Stimulated activated CD4-positive, alpha-beta T cell treated with anti-CD3 and anti-CD28 coated beads, Interleukin-1b, Interleukin-23, amount 100 ng/mL, for 4 hours (primary cell): ENCODE data around the gene GRIK1.

ENCODE experiments used
- DNase-seq, 2 donors: peaks; one replicate each; pipeline ENCODE4 v3.0.0-alpha.2; 2020; ENCODE audit warnings: low read depth in 2 of 2

The GRIK1 gene

GRCh38 chr21:29671728-29672127 is 268.1 kb downstream of the GRIK1 start:
- no peak for DNase-seq

DNA sequence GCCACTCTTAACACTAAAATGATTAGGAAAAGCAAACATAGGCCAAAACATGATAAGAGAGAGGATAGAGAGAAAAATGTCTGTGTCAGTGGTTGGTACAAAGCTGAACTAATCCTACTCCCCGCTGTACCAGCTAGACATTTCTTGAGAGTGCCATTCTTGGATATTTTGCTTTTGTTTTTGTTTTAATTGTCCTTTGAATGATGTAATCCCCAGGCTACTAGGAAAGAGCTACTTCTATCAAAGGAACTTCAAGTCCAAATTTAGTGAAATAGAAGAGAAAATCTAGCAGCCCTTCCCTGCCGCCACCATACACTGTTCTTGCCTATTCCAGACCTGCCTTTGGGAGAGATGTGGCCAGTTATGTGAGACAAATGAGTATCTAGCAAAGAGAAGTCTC is 269.6 kb downstream of the GRIK1 start:
- no peak for DNase-seq

- no peak for DNase-seq
These were observed 270.4 kb downstream of the GRIK1 start for GRCh38 chr21:29669416-29669815.

DNA sequence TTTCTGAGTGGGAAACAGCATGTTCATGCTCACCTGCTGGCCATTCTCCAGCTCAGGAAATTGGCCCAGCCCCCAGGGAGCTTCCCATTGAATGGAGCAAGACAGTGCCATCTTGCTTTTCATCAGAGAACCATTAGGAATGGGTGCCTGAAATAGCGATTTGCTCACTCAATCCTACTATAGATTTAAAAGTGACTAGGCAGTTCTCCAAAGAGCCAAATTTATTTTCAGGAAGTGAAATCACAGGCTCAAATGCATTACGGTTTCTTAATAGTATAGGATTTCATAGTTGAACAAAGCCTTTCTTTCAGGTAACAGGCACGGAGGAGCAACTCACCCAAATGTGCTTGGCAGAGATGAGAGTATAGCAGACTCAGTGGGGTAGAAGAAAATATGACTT is 272.1 kb downstream of the GRIK1 start:
- no peak for DNase-seq

GRCh38 chr21:29664615-29665014 is 275.2 kb downstream of the GRIK1 start:
- no peak for DNase-seq

DNA sequence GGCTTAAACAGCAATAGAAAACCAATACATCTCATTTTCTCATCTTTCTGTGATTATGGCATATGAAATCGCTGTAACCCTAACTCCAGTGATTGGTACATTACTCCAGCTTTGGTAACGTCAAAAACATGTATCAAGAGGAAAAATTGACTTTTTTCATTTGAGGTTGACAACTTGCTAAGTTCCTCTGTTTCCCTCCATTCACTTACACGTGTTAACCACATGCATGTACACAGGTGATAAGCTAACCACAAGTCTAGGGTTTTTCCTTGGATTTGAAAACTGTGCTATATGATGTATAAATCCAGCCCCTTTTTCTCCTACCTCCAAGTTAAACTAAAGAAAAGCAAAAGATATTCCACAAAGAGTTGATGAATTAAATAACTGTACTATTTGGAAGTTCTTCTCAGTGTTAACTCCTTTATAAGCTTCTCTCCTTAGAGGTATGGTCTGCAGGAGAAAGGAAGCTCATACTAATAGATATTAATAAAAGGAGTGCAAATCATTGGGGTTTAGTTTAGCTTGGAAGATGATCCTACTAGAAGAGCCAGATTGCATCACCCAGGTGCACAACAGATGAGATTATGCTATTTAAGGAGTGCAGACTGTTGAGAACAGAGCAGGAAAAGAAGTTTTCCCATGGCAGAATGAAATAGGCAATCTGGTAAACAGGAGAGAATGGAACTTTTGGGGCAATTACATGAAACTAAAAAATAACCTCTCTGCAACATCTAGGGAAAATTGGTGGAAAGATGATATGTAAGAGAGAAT is 277.9 kb downstream of the GRIK1 start:
- no peak for DNase-seq

GRCh38 chr21:29660047-29660720 is 279.6 kb downstream of the GRIK1 start:
- no peak for DNase-seq

DNA sequence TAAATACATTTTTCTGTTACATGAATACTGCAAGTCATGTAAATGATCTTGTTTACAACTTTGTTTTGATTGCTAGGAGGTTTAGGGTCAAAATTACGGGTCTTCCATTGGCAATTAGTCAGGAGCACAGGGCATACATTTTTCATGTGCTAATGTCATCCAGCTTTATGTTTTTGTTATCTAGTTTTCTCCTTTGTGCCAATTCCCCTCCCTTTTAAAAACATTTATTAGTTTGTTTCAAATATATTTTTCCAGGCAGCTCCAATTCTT is 280.9 kb downstream of the GRIK1 start:
- DNase-seq: no peak

DNA sequence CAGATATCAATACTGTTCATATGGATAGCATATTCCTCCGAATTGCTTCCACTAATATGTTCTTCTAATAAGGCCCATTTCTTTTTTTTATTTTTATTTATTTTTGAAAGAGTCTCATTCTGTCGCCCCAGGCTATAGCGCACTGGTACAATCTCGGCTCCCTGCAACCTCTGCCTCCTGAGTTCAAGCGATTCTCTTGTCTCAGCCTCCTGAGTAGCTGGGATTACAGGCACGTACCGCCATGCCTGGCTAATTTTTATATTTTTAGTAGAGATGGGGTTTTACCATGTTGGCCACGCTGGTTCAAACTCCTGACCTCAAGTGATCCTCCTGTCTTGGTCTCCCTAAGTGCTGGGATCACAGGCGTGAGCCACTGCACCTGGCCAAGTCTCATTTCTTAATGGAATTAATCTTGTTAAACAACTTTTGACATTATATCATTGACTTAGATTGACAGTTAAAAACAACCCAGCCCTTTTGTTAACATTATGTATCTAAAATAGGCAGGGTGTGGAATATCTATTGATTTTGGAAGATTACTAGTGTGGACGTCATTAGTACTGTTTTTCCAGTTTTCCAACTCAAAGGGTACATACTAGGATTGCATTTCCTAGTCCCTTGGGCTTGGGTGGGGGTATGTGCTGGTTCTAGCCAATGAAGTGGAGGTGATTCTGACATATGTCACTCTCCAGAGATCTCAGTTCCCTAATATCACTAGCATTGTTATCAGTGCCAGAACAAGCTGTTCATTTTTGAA is 281.4 kb downstream of the GRIK1 start:
- no peak for DNase-seq

- DNase-seq: no peak
These were observed 282.4 kb downstream of the GRIK1 start for GRCh38 chr21:29657240-29657989.

- no peak for DNase-seq
These were observed 283.1 kb downstream of the GRIK1 start for GRCh38 chr21:29656504-29657239.

- DNase-seq: no peak
These were observed 284.2 kb downstream of the GRIK1 start for GRCh38 chr21:29655577-29655976.

DNA sequence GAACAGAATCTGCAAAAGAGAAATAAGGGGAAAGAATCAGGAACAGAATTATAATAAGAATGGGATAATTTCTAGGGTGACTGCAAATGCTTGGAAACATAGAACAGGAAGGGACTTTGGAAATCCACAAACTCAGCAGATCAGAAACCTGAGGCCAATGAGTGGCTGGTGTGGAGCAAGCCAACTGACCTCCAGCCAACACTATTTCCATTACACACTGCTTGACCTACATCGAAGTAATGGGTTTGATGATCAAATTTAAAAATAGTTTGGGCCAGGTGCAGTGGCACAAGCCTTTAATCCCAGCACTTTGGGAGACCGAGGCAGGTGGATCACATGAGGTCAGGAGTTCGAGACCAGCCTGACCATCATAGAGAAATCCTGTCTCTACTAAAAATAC is 284.9 kb downstream of the GRIK1 start:
- DNase-seq: no peak

DNA sequence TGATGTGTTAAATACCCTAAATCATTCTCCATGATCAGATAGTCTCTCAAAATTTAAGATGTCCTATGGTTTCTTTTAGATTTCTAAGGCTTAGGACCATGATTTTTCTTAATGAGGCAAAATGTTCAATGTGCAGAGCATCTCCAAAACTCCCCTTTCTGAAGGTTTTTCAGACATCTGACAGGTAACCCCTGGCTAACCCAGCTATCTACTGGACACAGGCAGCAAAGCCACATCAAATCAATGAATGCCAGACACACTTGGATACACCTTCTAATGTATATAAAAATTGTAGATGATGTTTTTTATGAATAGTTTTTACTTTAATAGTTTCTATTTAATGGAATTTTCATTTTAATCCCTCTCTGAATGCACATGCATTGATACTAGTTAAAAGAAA is 285.6 kb downstream of the GRIK1 start:
- no peak for DNase-seq

GRCh38 chr21:29650523-29651022 is 289.2 kb downstream of the GRIK1 start:
- DNase-seq: no peak

- no peak for DNase-seq
These were observed 290.4 kb downstream of the GRIK1 start for GRCh38 chr21:29649406-29649814.

- DNase-seq: no peak
These were observed 291.0 kb downstream of the GRIK1 start for GRCh38 chr21:29648710-29649240.

DNA sequence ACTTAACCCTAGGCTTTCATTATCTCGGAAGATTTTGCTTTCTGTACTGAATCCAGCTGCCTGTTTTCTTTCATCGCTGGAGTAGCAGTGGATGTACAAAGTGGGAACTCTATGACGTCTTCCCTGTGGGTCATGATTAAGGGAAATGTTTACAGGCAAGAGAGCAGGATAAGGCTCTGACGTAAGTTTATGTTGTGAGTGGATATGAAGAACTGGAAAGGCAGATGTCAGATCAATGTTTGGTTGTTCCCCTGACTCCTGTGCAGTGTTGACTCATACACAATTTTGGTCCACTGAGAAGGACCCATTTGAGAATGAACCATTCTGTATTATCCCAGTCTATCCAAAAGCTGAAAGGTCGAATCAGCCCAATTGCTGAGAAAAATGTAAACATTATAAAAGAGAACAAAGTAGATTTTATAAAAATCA is 292.4 kb downstream of the GRIK1 start:
- DNase-seq: no peak

DNA sequence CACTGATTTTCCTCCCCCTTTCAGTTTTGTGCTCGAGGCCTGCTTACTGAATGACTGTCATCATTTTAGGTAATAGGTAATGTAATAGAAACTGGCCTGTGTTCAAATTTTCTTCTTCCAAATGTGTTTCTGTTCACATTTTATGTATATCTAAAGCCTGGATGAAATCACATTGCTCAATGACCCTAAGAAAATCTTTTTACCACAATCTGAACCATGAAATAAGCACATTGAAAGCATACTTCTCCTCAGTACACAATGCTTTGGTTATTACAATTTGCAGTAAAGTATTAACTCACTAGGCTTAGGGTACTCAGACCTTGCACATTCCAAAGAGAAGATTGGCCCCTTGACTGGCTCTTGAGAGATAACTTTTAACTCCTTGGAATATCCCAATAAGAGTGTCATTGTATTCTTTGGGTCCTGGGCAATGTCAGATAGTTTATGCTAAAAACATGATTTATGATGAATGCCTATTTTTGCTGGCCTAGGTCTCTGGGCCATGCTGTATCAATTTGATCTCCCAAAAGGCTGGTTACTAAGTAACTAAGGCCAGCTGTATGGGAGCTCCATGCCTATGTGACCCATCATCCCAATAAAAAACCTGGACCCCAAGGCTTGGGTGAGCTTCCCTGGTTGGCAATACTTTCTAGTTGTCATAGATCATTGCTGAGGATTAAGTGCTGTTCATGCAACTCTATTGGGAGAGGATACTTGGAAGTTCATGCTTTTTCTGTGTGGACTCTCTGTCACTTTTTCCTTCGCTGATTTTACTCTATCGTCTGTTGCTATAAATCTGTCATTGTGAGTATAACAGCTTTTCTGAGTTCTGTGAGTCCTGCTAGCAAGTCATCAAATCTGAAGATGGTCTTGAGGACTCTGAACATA is 293.9 kb downstream of the GRIK1 start:
- no peak for DNase-seq

- no peak for DNase-seq
These were observed 296.5 kb downstream of the GRIK1 start for GRCh38 chr21:29643289-29643688.
